NOMO-1 (cell line): ENCODE measurements around the gene VTI1A.
"Not testable (repeated sequence)": the region's sequence is repeated elsewhere in the genome, so short reads cannot be mapped to it uniquely, and the experiment has no call there.

Source experiments
- DNase-seq, 2 experiments: peaks; one replicate each; lab custom pipeline; 2025; ENCODE audit not compliant: unreplicated experiment in 2 of 2; lab: John Stamatoyannopoulos, UW

The VTI1A gene

GRCh38 chr10:112538168-112538567 is 91.2 kb downstream of the VTI1A start:
- no peak for DNase-seq

GRCh38 chr10:112539340-112539739 is 92.3 kb downstream of the VTI1A start:
- no peak for DNase-seq

GRCh38 chr10:112542823-112543222 is 95.8 kb downstream of the VTI1A start:
- not testable (repeated sequence) for DNase-seq

GRCh38 chr10:112546474-112546873 is 99.5 kb downstream of the VTI1A start:
- DNase-seq = no peak

- no peak for DNase-seq
Observed at GRCh38 chr10:112548535-112549276, 101.7 kb downstream of the VTI1A start.

GRCh38 chr10:112552593-112553110 is 105.6 kb downstream of the VTI1A start:
- DNase-seq = no peak

GRCh38 chr10:112553315-112553714 is 106.3 kb downstream of the VTI1A start:
- DNase-seq = no peak

GRCh38 chr10:112554263-112554662 is 107.2 kb downstream of the VTI1A start:
- DNase-seq = no peak

- DNase-seq = no peak
Observed at GRCh38 chr10:112557197-112557596, 110.2 kb downstream of the VTI1A start.

GRCh38 chr10:112558476-112559142 is 111.6 kb downstream of the VTI1A start:
- DNase-seq = no peak

- no peak for DNase-seq
Observed at GRCh38 chr10:112559349-112559748, 112.3 kb downstream of the VTI1A start.

- no peak for DNase-seq
Observed at GRCh38 chr10:112562122-112562521, 115.1 kb downstream of the VTI1A start.

GRCh38 chr10:112562809-112563663 is 116.0 kb downstream of the VTI1A start:
- DNase-seq = no peak

- DNase-seq = no peak
Observed at GRCh38 chr10:112564337-112564736, 117.3 kb downstream of the VTI1A start.

- peak; percentile 10 to 55 for DNase-seq
Observed at GRCh38 chr10:112565434-112566053, 118.5 kb downstream of the VTI1A start.

- DNase-seq = no peak
Observed at GRCh38 chr10:112570585-112570984, 123.6 kb downstream of the VTI1A start.

- no peak for DNase-seq
Observed at GRCh38 chr10:112579578-112579977, 132.6 kb downstream of the VTI1A start.

GRCh38 chr10:112580267-112580666 is 133.3 kb downstream of the VTI1A start:
- DNase-seq = no peak

- DNase-seq = no peak
Observed at GRCh38 chr10:112581921-112582320, 134.9 kb downstream of the VTI1A start.

GRCh38 chr10:112583236-112583939 is 136.4 kb downstream of the VTI1A start:
- no peak for DNase-seq
